ENCODE data around the gene FAM107B. TPM values are rescaled to one million over a fixed set of nuclear protein-coding genes. Genes with fewer than 3 reads are reported as not detected.

Gene FAM107B
- total and polyA plus RNA-seq, 12 donors = 2.6 to 18.5 (median 6.2) TPM

GRCh38 chr10:14606633-14607032, 168.1 kb downstream of the FAM107B start:
- ATAC-seq (no peak), DNase-seq (no peak)
- H3K4me1 ChIP-seq = peaks cover 4 to 56% (median 19%) of the 10 kb centered on the region in 9 donors
- H3K36me3 ChIP-seq = no peaks in the 10 kb centered on the region
- 100% methylated on average over 2 of the region's 2 CpGs for WGBS, 2 donors
- no peaks in the 10 kb centered on the region for H3K27me3 ChIP-seq
- intact Hi-C loops (cut with DNase I) = loop anchor here in 2 of 10 donors (5.0 to 10.0 kb wide), 3 partner anchors 148 to 231 kb away; partner anchors contain the start of genes CDNF (in 1 of the 2), HSPA14 (in 1 of the 2) and MSANTD7 (in 1 of the 2)
- no peak overlapping the region for H3K27ac ChIP-seq
- no peak for TF ChIP-seq CTCF (IDR thresholded peaks at IDR 0.05)
- no peak overlapping the region for H3K4me3 ChIP-seq
- no peaks in the 10 kb centered on the region for H3K9me3 ChIP-seq

GRCh38 chr10:14605231-14605925, 169.3 kb downstream of the FAM107B start:
- TF ChIP-seq CTCF (IDR thresholded peaks at IDR 0.05) = no peak
- Histone ChIP-seq H3K4me1 (peaks cover 4 to 62% (median 20%) of the 10 kb centered on the region in 9 donors), H3K4me3 (peak overlapping the region in 7 of 10 donors; percentile 51 to 76 (median 65)), H3K27me3 (no peaks in the 10 kb centered on the region), H3K36me3 (peaks cover 0 to 7% (median 0%) of the 10 kb centered on the region in 9 donors), H3K9me3 (no peaks in the 10 kb centered on the region), H3K27ac (peak overlapping the region in 6 of 10 donors; percentile 11 to 92 (median 74))
- WGBS, 2 donors = 73 to 79% methylated on average over 7 of the region's 7 CpGs
- intact Hi-C loops (cut with DNase I) = loop anchor here in 2 of 10 donors (5.0 to 10.0 kb wide), 3 partner anchors 149 to 232 kb away; partner anchors contain the start of genes CDNF (in 1 of the 2), HSPA14 (in 1 of the 2) and MSANTD7 (in 1 of the 2)
- no peak for ATAC-seq
- DNase-seq = no peak

- ATAC-seq = peak; percentile 92 to 98 (median 95)
- Histone ChIP-seq H3K36me3 (peaks cover 0 to 14% (median 0%) of the 10 kb centered on the region in 9 donors), H3K27ac (peak overlapping the region in 7 of 10 donors; percentile 11 to 92 (median 70)), H3K9me3 (no peaks in the 10 kb centered on the region), H3K4me3 (peak overlapping the region; percentile 47 to 76 (median 64)), H3K27me3 (no peaks in the 10 kb centered on the region), H3K4me1 (peaks cover 4 to 56% (median 20%) of the 10 kb centered on the region in 9 donors)
- intact Hi-C loops (cut with DNase I) = loop anchor here in 2 of 10 donors (5.0 to 10.0 kb wide), 3 partner anchors 150 to 233 kb away; partner anchors contain the start of genes CDNF (in 1 of the 2), HSPA14 (in 1 of the 2) and MSANTD7 (in 1 of the 2)
- TF ChIP-seq CTCF (IDR thresholded peaks at IDR 0.05) = no peak
- peak; percentile 79 to 90 for DNase-seq
- WGBS, 2 donors = 1 to 4% methylated on average over 37 to 94 of the region's 94 CpGs
Observed at GRCh38 chr10:14604181-14605142, 170.2 kb downstream of the FAM107B start.
